WTC11 (cell line): ENCODE measurements around the gene ARID3C.

Source experiments
- AR ChIP-seq: fragments of 250-450 bp; sonication (Bioruptor Pico); IDR thresholded peaks from 2 replicates; pipeline ENCODE4 v1.9.0; 2021; ENCODE audit warnings: mild to moderate bottlenecking
- CBFB ChIP-seq: sonication (generic); formaldehyde crosslinking; IDR thresholded peaks from 2 replicates; pipeline ENCODE4 v1.8.1; 2022; ENCODE audit warnings: mild to moderate bottlenecking, low read depth, missing genetic modification reagents
- CTCF ChIP-seq: fragments of 200-600 bp; IDR thresholded peaks from 2 replicates; pipeline ENCODE4 v1.8.0; 2022; ENCODE audit warnings: antibody characterized with exemption
- ESRRA ChIP-seq: sonication (generic); formaldehyde crosslinking; IDR thresholded peaks from 2 replicates; pipeline ENCODE4 v1.8.1; 2022; ENCODE audit warnings: mild to moderate bottlenecking, missing genetic modification reagents, borderline replicate concordance
- FOXJ3 ChIP-seq: sonication (generic); formaldehyde crosslinking; IDR thresholded peaks from 2 replicates; pipeline ENCODE4 v1.9.0; 2021; ENCODE audit warnings: missing genetic modification reagents, mild to moderate bottlenecking, borderline replicate concordance
- GTF2I ChIP-seq: fragments of 250-450 bp; sonication (Bioruptor Pico); conservative IDR thresholded peaks from 2 replicates; pipeline ENCODE4 v1.4.0; 2021; ENCODE audit warnings: mild to moderate bottlenecking
- JUN ChIP-seq: sonication (generic); formaldehyde crosslinking; IDR thresholded peaks from 2 replicates; pipeline ENCODE4 v1.8.0; 2023; ENCODE audit warnings: mild to moderate bottlenecking, missing genetic modification reagents
- NR1H2 ChIP-seq: sonication (generic); formaldehyde crosslinking; IDR thresholded peaks from 2 replicates; pipeline ENCODE4 v1.9.0; 2021; ENCODE audit warnings: mild to moderate bottlenecking, moderate library complexity, missing genetic modification reagents
- SP1 ChIP-seq: sonication (generic); formaldehyde crosslinking; conservative IDR thresholded peaks from 2 replicates; pipeline ENCODE4 v1.8.1; 2022; ENCODE audit warnings: missing genetic modification reagents
- TCF7 ChIP-seq: sonication (generic); formaldehyde crosslinking; IDR thresholded peaks from 2 replicates; pipeline ENCODE4 v1.8.0; 2022; ENCODE audit warnings: mild to moderate bottlenecking, low read depth, missing genetic modification reagents, moderate library complexity
- TEAD1 ChIP-seq: sonication (generic); formaldehyde crosslinking; IDR thresholded peaks from 2 replicates; pipeline ENCODE4 v1.8.0; 2022; ENCODE audit warnings: mild to moderate bottlenecking, missing genetic modification reagents
- ZNF232 ChIP-seq: sonication (generic); formaldehyde crosslinking; IDR thresholded peaks from 2 replicates; pipeline ENCODE4 v1.8.0; 2022; ENCODE audit warnings: mild to moderate bottlenecking, missing genetic modification reagents
- ZNF416 ChIP-seq: fragments of 250-450 bp; sonication (Bioruptor Pico); IDR thresholded peaks from 2 replicates; pipeline ENCODE4 v1.9.0; 2021; ENCODE audit warnings: mild to moderate bottlenecking, inconsistent platforms
- ZNF512 ChIP-seq: sonication (generic); formaldehyde crosslinking; IDR thresholded peaks from 2 replicates; pipeline ENCODE4 v1.8.1; 2022; ENCODE audit warnings: missing genetic modification reagents, borderline replicate concordance

GRCh38 chr9:34656992-34657391, 28.1 kb upstream of the ARID3C start:
- TF ChIP-seq CTCF = no peak
- TF ChIP-seq JUN (CRISPR knock-in tag) = no peak
- TF ChIP-seq FOXJ3 (CRISPR knock-in tag) = no peak
- TF ChIP-seq TEAD1 = no peak
- no peak for TF ChIP-seq ESRRA (CRISPR knock-in tag)
- TF ChIP-seq AR (CRISPR knock-in tag) = no peak
- no peak for TF ChIP-seq GTF2I (CRISPR knock-in tag)
- no peak for TF ChIP-seq TCF7 (CRISPR knock-in tag)
- no peak for TF ChIP-seq ZNF232 (CRISPR knock-in tag)
- TF ChIP-seq ZNF512 (CRISPR knock-in tag) = no peak
- no peak for TF ChIP-seq ZNF416 (CRISPR knock-in tag)
- no peak for TF ChIP-seq SP1 (CRISPR knock-in tag)
- no peak for TF ChIP-seq NR1H2 (CRISPR knock-in tag)
- no peak for TF ChIP-seq CBFB (CRISPR knock-in tag)
